ENCODE measurements around the gene TRIM6. TPM values are rescaled to one million over a fixed set of nuclear protein-coding genes. Genes with fewer than 3 reads are reported as not detected.

Gene TRIM6
- total RNA-seq, 1 experiment from 2014 or later = 0.75 TPM

GRCh38 chr11:5603326-5603725 lies 6.9 kb downstream of the TRIM6 start:
- Mint-ChIP-seq H3K36me3 (ENCODE audit: insufficient read depth, unreplicated experiment) (peaks cover 4% of the 10 kb centered on the region), H3K4me3 (ENCODE audit: unreplicated experiment) (no peak overlapping the region), H3K4me1 (ENCODE audit: insufficient read depth, unreplicated experiment) (peaks cover 16% of the 10 kb centered on the region), H3K9me3 (ENCODE audit: unreplicated experiment) (no peaks in the 10 kb centered on the region), H3K27ac (ENCODE audit: low read depth, unreplicated experiment) (no peak overlapping the region), H3K27me3 (ENCODE audit: insufficient read depth, unreplicated experiment) (no peaks in the 10 kb centered on the region)
- no peak for TF ChIP-seq CTCF (IDR thresholded peaks at IDR 0.05; ENCODE audit: unreplicated experiment)
- intact Hi-C loops (cut with micrococcal nuclease) = no loop called here
- POLR2A ChIA-PET = no interaction called here
- no TSS peak for BruUV-seq (replicated peaks)
- DNase-seq (ENCODE audit: unreplicated experiment) = no peak
- CTCF ChIA-PET = interaction anchor here (5.9 kb wide), 1 partner anchor 109 kb away, joined by 35 read pairs; no protein-coding TSS in a partner anchor

- peaks cover 4% of the 10 kb centered on the region for H3K36me3 Mint-ChIP-seq (ENCODE audit: insufficient read depth, unreplicated experiment)
- ChIA-PET CTCF (interaction anchor here (0.6 to 5.9 kb wide), 11 partner anchors 10 to 205 kb away, joined by 3 to 35 read pairs (median 4); no protein-coding TSS in a partner anchor), POLR2A (interaction anchor here (0.9 to 2.6 kb wide), 3 partner anchors 15 to 80 kb away, joined by 3 to 13 read pairs (median 3); partner anchors contain the start of genes TRIM34 and TRIM5)
- intact Hi-C loops (cut with micrococcal nuclease) = loop anchor here (1.0 kb wide), 1 partner anchor 203 kb away; the partner anchor contains the start of gene OR52N2
- no TSS peak for BruUV-seq (replicated peaks)
- H3K9me3 Mint-ChIP-seq (ENCODE audit: unreplicated experiment) = no peaks in the 10 kb centered on the region
- no peak overlapping the region for H3K27ac Mint-ChIP-seq (ENCODE audit: low read depth, unreplicated experiment)
- peaks cover 16% of the 10 kb centered on the region for H3K4me1 Mint-ChIP-seq (ENCODE audit: insufficient read depth, unreplicated experiment)
- TF ChIP-seq CTCF (IDR thresholded peaks at IDR 0.05; ENCODE audit: unreplicated experiment) = no peak
- no peaks in the 10 kb centered on the region for H3K27me3 Mint-ChIP-seq (ENCODE audit: insufficient read depth, unreplicated experiment)
- DNase-seq (ENCODE audit: unreplicated experiment) = no peak
- H3K4me3 Mint-ChIP-seq (ENCODE audit: unreplicated experiment) = no peak overlapping the region
Measured at GRCh38 chr11:5604896-5605295, 8.5 kb downstream of the TRIM6 start.

GRCh38 chr11:5605849-5606248 lies 9.4 kb downstream of the TRIM6 start:
- TF ChIP-seq CTCF (IDR thresholded peaks at IDR 0.05; ENCODE audit: unreplicated experiment) = peak; percentile 16
- Mint-ChIP-seq H3K27ac (ENCODE audit: low read depth, unreplicated experiment) (no peak overlapping the region), H3K4me1 (ENCODE audit: insufficient read depth, unreplicated experiment) (peaks cover 16% of the 10 kb centered on the region), H3K9me3 (ENCODE audit: unreplicated experiment) (no peaks in the 10 kb centered on the region), H3K4me3 (ENCODE audit: unreplicated experiment) (no peak overlapping the region), H3K36me3 (ENCODE audit: insufficient read depth, unreplicated experiment) (peaks cover 4% of the 10 kb centered on the region), H3K27me3 (ENCODE audit: insufficient read depth, unreplicated experiment) (no peaks in the 10 kb centered on the region)
- ChIA-PET POLR2A (interaction anchor here (0.6 to 2.6 kb wide), 7 partner anchors 9 to 84 kb away, joined by 3 to 13 read pairs (median 5); partner anchors contain the start of genes TRIM22, TRIM34, TRIM5 and TRIM6), CTCF (interaction anchor here (0.5 to 5.9 kb wide), 18 partner anchors 9 to 194 kb away, joined by 3 to 35 read pairs (median 3); no protein-coding TSS in a partner anchor)
- peak; percentile 87 for DNase-seq (ENCODE audit: unreplicated experiment)
- intact Hi-C loops (cut with micrococcal nuclease) = loop anchor here (1.0 to 2.0 kb wide), 3 partner anchors 79 to 202 kb away; partner anchors contain the start of genes OR52N2 and TRIM5
- BruUV-seq (replicated peaks) = no TSS peak

- intact Hi-C loops (cut with micrococcal nuclease) = no loop called here
- peaks cover 16% of the 10 kb centered on the region for H3K4me1 Mint-ChIP-seq (ENCODE audit: insufficient read depth, unreplicated experiment)
- POLR2A ChIA-PET = no interaction called here
Measured at GRCh38 chr11:5608808-5609207, 12.4 kb downstream of the TRIM6 start.

More at GRCh38 chr11:5608808-5609207, 12.4 kb downstream of the TRIM6 start:
- Mint-ChIP-seq H3K9me3 (ENCODE audit: unreplicated experiment) (no peaks in the 10 kb centered on the region), H3K27ac (ENCODE audit: low read depth, unreplicated experiment) (no peak overlapping the region), H3K36me3 (ENCODE audit: insufficient read depth, unreplicated experiment) (peaks cover 4% of the 10 kb centered on the region), H3K4me3 (ENCODE audit: unreplicated experiment) (no peak overlapping the region), H3K27me3 (ENCODE audit: insufficient read depth, unreplicated experiment) (no peaks in the 10 kb centered on the region)
- BruUV-seq (replicated peaks) = no TSS peak
- DNase-seq (ENCODE audit: unreplicated experiment) = no peak
- no peak for TF ChIP-seq CTCF (IDR thresholded peaks at IDR 0.05; ENCODE audit: unreplicated experiment)
- CTCF ChIA-PET = no interaction called here

All from MCF 10A (cell line).